Stimulated activated naive CD4-positive, alpha-beta T cell treated with Interleukin-2 at 50 U/mL for 16 hours (primary cell): Measurements from ENCODE around the gene CENPT.
A peak's percentile ranks its signal among the peaks of the same experiment; 100 is the strongest.
"Not testable (repeated sequence)": the region's sequence is repeated elsewhere in the genome, so short reads cannot be mapped to it uniquely, and the experiment has no call there.

ENCODE experiments used
- DNase-seq: peaks from one replicate; lab custom pipeline; 2025; lab: John Stamatoyannopoulos, UW

Gene CENPT

GRCh38 chr16:67877064-67877463 is 29.6 kb upstream of the CENPT start:
- no peak for DNase-seq

GRCh38 chr16:67874372-67874771 is 26.9 kb upstream of the CENPT start:
- no peak for DNase-seq

- DNase-seq, result no peak
Observed at GRCh38 chr16:67873435-67874370, 26.2 kb upstream of the CENPT start.

- peak; percentile 85 for DNase-seq
Observed at GRCh38 chr16:67872631-67873434, 25.3 kb upstream of the CENPT start, which contains the start of gene EDC4. Gene EDC4 (plus strand): TSS chr16:67873052. CDS start chr16:67873262, 210 bp downstream.

GRCh38 chr16:67872131-67872630 is 24.7 kb upstream of the CENPT start:
- DNase-seq, result no peak

- DNase-seq, result no peak
Observed at GRCh38 chr16:67871256-67871655, 23.8 kb upstream of the CENPT start.

DNA sequence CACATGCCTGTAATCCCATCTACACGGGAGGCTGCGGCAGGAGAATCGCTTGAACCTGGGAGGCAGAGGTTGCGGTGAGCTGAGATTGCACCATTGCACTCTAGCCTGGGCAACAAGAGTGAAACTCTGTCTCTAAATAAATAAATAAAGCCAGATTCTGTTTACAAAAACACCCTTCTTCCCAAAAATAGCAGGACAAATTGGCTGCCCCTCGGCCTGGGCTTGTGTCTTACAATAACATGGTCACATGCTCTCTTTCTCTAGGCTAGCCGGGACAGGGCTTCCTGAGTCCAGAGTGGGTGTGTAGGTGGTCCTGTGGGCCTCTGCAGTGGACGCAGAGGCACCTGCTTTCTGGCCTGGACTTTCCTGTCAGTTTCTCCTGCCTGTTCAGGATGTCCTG is 22.2 kb upstream of the CENPT start:
- DNase-seq, result no peak

- no peak for DNase-seq
Observed at GRCh38 chr16:67868290-67868689, 20.8 kb upstream of the CENPT start.

GRCh38 chr16:67865318-67865717 is 17.8 kb upstream of the CENPT start:
- no peak for DNase-seq

DNA sequence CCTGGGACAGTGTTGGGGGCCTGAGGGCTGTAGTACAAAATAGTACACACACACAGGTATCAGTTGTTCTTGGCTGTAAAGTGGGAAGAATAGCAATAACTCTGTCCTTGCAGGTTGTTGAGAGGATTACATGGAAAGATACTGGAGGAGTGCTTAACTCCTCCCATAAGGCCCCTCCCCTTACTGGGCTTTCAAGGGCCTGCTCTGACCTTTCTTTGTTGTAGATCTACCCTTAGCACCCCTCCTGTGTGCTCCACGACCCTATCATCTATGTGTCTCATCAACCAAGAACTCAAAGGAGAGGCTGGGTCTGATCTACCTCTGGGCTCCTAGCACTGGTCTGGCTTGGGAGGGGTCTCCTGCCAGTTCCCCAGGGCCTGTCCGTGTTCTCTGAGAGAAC is 17.1 kb upstream of the CENPT start:
- no peak for DNase-seq

- DNase-seq, result not testable (repeated sequence)
Observed at GRCh38 chr16:67864044-67864443, 16.6 kb upstream of the CENPT start.

DNA sequence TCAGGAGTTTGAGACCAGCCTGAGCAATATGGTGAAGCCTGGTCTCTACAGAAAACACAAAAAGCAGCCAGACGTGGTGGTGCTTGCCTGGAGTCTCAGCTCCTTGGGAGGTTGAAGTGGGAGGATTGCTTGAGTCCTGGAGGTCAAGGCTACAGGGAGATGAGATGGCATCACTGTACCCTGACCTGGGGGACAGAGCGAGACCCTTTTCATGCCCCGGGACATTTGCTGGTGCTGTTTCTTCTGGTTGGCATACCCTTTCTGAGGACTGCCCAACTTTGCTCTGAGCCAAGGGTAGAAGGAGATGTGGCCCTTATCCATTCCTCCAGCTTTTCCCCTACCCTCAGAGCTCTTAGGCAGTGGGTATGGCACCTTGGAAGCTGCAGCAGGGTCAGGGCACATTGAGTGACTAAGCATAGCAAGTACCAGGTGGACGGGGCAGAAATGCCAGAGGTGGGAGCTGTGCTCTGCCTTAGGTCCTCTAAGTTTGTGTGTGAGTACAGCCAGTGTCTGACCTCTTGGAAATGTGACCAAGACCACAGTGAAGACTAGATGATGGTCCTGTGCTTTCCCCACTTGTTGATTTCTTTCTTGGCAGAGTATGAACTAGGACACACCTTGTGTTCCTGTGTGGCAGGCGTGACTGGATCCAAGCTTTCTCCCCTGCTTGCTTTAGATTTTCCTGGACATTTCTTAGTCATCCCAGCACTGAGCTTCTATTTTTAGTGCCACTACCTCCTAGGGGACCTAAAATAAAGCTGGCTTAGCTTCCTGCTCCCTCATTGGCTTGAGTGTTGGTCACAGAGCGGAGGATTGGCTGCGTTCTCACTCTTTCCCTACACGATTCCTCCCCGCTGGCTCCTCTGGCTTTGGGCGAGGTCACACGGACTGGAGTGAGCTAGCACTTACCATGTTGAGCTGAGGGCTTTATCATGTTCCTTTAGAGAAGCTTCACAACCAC is 15.4 kb upstream of the CENPT start:
- no peak for DNase-seq

DNA sequence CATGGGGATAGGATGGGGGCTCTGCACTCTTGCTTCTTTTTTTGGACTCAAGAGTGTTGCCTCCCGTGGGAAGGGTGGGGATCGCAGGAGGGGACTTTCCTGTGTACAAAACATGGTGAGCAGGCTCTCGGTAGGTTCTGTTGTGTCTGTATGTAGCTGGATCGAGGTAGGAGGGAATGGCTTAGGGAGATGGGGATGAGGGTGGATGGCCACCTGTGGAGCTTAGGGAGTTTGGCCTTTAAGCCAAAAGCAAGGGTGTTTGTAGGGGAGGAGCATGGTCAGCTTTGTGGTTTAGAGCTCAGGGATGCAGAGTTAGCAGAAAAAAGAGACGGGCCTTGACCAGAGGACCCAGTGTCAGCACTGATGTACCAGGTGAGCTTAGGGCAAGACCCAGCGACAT is 14.4 kb upstream of the CENPT start:
- DNase-seq, result no peak

DNA sequence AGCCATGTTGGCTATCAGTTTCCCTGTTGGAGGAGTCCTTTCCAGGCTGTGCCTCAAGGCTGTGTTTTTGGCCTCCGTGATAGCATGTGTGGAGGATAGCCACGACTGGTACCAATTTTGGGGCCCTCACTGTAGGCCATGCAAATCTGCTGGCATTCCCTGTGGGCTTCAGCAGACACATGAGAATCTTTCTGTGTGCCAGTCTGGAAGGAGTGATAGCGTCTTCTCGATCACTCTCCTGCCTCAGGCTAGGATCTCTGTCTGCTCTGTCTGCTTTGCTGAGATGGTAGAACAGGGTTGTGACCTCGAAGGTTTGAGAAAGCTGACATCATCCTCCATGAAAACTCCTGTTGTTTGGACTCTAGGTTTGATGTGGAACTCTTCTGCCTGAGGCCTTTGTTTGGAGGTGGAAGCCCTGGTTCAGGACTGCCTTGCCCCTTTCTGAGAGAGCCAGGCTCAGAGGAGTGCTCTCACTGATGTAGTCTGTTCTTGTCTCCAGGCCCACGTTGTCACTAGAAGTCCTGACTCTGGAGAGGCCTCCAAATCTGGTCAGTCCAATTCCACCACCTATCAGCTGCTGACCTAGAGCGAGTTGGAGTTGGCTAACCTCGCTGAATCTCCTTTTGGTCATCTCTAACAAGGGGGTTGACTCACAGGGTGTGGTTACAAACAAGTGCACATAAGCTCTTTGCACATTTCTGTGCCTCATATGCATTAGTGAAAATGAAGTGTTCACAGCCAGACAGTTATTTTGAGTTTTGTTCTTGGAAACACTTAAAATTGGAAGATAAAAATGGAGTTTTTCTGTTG is 13.3 kb upstream of the CENPT start:
- DNase-seq, result no peak

DNA sequence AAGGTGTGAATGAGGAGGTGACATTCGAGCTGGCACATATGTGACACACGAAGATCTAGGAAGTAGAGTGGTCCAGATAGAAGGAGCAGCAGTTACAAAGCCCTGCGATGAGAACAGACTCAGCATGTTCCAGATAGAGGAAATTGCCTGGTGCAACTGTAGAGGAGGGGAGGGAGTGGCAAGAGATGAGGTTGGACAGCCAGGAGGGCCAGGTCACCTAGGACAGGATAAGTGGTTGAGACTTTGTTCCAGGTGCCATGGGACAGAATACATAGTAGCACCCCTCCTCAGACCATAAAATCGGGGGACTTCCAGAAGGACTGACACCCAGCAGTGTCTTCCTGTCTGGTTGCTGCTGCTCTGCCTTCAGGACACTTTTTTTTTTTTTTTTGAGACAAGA is 11.0 kb upstream of the CENPT start:
- no peak for DNase-seq

DNA sequence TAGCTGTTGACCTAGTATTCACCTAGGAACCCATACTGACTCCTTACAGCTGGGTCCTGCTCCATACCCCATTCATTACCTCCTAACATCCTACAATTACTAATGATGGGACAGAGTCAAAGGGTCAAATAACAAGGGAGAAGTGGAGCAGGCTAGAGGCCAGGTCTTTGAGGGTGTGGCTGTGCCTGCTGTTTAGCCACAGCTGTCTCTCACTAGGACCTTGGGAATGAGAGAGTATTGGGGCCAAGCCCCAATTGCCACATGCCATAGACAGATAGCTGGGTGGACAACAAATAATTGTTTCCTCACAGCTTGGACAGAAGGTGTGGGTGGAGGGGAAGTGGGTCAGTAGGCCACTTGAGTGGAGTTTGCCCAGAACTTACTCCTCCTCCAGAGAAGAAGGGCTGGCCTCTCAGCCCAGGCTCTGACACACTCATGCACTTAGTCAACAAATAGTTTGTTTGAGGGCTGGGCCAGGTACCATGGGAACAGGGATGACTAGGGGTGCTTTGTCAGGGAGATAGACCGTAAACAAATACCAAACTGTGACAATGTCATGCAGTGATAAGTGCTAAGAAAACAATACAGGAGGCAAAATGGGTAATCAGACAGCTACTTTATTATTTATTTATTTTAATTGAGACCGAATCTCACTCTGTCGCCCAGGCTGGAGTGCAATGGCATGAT is 10.2 kb upstream of the CENPT start:
- peak; percentile 37 for DNase-seq

DNA sequence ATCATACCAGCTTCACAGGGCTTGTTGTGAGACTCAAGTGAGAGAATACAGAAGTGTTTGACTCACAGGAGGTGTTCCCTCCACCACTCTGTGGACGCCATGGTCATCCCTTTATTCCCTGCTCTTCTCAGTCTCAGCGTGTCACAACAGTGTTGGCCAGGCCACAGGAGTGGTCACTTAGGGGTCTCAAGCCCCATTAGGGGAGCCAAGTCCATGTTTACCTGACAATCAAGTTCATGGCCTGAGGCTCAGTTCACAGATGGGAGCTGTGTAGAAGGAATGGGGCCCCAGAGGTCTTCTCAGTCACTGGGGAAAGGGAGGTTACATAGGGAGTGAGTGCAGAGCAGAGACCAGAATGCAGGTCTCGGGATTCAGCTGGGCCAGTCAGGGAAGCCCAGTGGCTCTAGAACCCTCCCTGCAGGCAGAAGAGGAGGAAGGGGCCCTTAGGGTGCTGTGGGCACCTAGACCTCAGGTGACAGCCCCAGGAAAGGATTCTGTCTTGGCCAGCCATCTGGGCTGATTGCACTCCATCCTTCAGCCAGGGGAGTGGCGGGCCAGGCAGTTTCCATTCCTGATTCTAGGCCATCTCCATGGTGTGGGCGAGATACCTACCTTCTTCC is 9.5 kb upstream of the CENPT start:
- no peak for DNase-seq

DNA sequence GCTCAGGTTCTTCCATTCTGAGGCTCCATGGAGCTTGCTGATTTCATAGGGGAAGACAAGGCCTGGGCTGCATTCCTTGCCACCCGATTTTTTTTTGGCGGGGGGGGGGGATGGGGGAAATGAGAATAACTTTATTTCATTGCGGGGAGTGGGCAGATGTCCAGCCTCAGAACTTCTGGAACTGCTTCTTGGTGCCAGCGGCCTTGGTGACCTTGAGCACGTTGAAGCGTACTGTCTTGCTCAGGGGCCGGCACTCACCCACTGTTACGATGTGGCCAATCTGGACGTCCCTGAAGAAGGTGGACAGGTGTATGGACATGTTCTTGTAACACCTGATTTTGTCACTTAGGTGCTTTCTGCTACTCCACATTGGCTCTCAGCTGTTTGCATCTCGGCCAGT is 8.3 kb upstream of the CENPT start:
- no peak for DNase-seq

- DNase-seq, result no peak
Observed at GRCh38 chr16:67853670-67854069, 6.2 kb upstream of the CENPT start.

- DNase-seq, result no peak
Observed at GRCh38 chr16:67848118-67848517, 625 bp upstream of the CENPT start.
